Esophagus muscularis mucosa (tissue), 4 donors: ENCODE measurements around the gene RPAIN. TPM values are rescaled to one million over a fixed set of nuclear protein-coding genes. Genes with fewer than 3 reads are reported as not detected.
A peak's percentile ranks its signal among the peaks of the same experiment; 100 is the strongest.

Source experiments
- DNase-seq: peaks from one replicate; pipeline ENCODE4 v3.0.0-alpha.2; 2017; ENCODE audit errors: extremely low spot score
- H3K27ac ChIP-seq, 4 donors: fragments of 200-600 bp; sonication (generic); replicated peaks in 1 of 4; 1 replicate in 3 of 4; 2 replicates in 1 of 4; pipeline ENCODE4 v1.5.1; 2016 to 2019; ENCODE audit warnings: mild to moderate bottlenecking in 1 of 4
- H3K27me3 ChIP-seq, 4 donors: fragments of 200-600 bp; sonication (generic); one replicate each; pipeline versions ENCODE4 v1.5.1 to v1.6.0; 2016 to 2019
- H3K36me3 ChIP-seq, 4 donors: fragments of 200-600 bp; sonication (generic); one replicate each; pipeline ENCODE4 v1.5.1; 2016 to 2019
- H3K4me1 ChIP-seq, 4 donors: fragments of 200-600 bp; sonication (generic); one replicate each; pipeline ENCODE4 v1.5.1; 2016 to 2019
- H3K4me3 ChIP-seq, 4 donors: fragments of 200-600 bp; sonication (generic); 1 replicate in 2 of 4; 2 replicates in 2 of 4; pipeline ENCODE4 v1.5.1; 2016 to 2019; ENCODE audit warnings: mild to moderate bottlenecking in 4 of 4, moderate library complexity in 1 of 4
- H3K9me3 ChIP-seq, 4 donors: fragments of 200-600 bp; sonication (generic); 1 replicate in 3 of 4; 2 replicates in 1 of 4; pipeline ENCODE4 v1.5.1; 2016 to 2019
- EP300 ChIP-seq: sonication (generic); formaldehyde crosslinking; IDR thresholded peaks from one replicate; pipeline ENCODE4 v1.6.1; 2017; ENCODE audit warnings: antibody characterized with exemption
- POLR2A ChIP-seq: fragments of 450-650 bp; IDR thresholded peaks from one replicate; pipeline ENCODE4 v1.6.1; 2017; ENCODE audit warnings: antibody characterized with exemption, moderate library complexity, mild to moderate bottlenecking, low read depth
- POLR2AphosphoS5 ChIP-seq, 2 donors: sonication (generic); formaldehyde crosslinking; IDR thresholded peaks; one replicate each; pipeline ENCODE4 v1.6.1; 2017; ENCODE audit warnings: antibody characterized with exemption in 2 of 2
- WGBS: methylation state at CpG from one replicate; pipeline ENCODE4 v1.1.5; 2018; 5-methylcytosine and 5-hydroxymethylcytosine counted together
- intact Hi-C: fragments of 100-400 bp; cut with DNase I; formaldehyde crosslinking; loops from one replicate; pipeline ENCODE4 v1.15.1; 2023
- total RNA-seq, 4 donors: library from RNA; depleted of rRNA; stranded (reverse); fragments of >200 nt; gene quantifications; one replicate each; pipeline versions ENCODE4 v1.1.0 to v1.2.1, GENCODE V29; 2016
- TF ChIP-seq, protein P1 (sequence below), 3 experiments: fragments of 200-600 bp in 2 of 3; fragments of 450-650 bp in 1 of 3; sonication (generic) in 2 of 3; IDR thresholded peaks; one replicate each; pipeline ENCODE4 v1.5.1; 2017 to 2019; ENCODE audit warnings: antibody characterized with exemption in 3 of 3, mild to moderate bottlenecking in 2 of 3, moderate library complexity in 1 of 3

Gene RPAIN
- total RNA-seq, 4 donors from 2014 or later = 25.7 to 37.0 (median 32.0) TPM

- peaks cover 15 to 63% (median 53%) of the 10 kb centered on the region in 4 donors for H3K36me3 ChIP-seq
- 95% methylated on average over 2 of the region's 2 CpGs for WGBS
- H3K4me1 ChIP-seq = peaks cover 23 to 44% (median 40%) of the 10 kb centered on the region in 4 donors
- H3K9me3 ChIP-seq = no peaks in the 10 kb centered on the region
- TF ChIP-seq EP300 (no peak), POLR2A (no peak), POLR2AphosphoS5 (IDR thresholded peaks at IDR 0.05) (no peak)
- TF ChIP-seq, protein P1, sequence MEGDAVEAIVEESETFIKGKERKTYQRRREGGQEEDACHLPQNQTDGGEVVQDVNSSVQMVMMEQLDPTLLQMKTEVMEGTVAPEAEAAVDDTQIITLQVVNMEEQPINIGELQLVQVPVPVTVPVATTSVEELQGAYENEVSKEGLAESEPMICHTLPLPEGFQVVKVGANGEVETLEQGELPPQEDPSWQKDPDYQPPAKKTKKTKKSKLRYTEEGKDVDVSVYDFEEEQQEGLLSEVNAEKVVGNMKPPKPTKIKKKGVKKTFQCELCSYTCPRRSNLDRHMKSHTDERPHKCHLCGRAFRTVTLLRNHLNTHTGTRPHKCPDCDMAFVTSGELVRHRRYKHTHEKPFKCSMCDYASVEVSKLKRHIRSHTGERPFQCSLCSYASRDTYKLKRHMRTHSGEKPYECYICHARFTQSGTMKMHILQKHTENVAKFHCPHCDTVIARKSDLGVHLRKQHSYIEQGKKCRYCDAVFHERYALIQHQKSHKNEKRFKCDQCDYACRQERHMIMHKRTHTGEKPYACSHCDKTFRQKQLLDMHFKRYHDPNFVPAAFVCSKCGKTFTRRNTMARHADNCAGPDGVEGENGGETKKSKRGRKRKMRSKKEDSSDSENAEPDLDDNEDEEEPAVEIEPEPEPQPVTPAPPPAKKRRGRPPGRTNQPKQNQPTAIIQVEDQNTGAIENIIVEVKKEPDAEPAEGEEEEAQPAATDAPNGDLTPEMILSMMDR (IDR thresholded peaks at IDR 0.05) = no peak
- intact Hi-C loops = no loop called here
- H3K27ac ChIP-seq = no peak overlapping the region
- no peaks in the 10 kb centered on the region for H3K27me3 ChIP-seq
- no peak for DNase-seq
- H3K4me3 ChIP-seq = no peak overlapping the region
These were observed 3.1 kb upstream of the RPAIN start for GRCh38 chr17:5416901-5417300.

DNA sequence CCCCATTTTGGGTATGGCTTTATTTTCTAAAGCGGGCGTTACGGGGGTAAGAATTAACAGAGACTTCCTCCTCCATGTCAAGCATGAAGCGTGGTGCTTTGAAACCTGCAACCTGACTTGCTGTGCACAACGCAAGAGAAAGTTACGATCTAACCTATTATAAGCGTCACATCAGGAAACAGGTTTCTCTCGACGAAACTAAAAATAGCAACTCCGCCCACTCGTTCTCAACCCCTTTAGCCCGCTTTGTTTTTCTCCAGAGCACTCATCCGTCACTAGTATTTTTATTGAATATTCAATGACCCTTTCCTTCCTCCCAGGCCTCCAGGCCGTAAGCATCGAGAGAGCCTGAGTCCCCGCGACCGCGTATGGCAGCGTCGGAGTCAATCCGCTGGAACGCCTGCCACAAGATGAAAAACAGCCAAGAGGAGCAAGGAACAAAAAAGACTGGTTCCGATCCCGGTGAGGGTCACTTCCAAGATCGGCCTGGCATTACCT is 1.1 kb upstream of the RPAIN start:
- Histone ChIP-seq H3K27me3 (no peaks in the 10 kb centered on the region), H3K27ac (peak overlapping the region; percentile 81 to 91 (median 86)), H3K36me3 (peaks cover 21 to 63% (median 53%) of the 10 kb centered on the region in 4 donors), H3K4me1 (peaks cover 23 to 52% (median 40%) of the 10 kb centered on the region in 4 donors), H3K9me3 (no peaks in the 10 kb centered on the region), H3K4me3 (peak overlapping the region; percentile 71 to 79 (median 78))
- no peak for TF ChIP-seq POLR2AphosphoS5 (IDR thresholded peaks at IDR 0.05)
- TF ChIP-seq, protein P1 (IDR thresholded peaks at IDR 0.05) = no peak
- no peak for TF ChIP-seq EP300
- no peak for TF ChIP-seq POLR2A
- no peak for DNase-seq
- WGBS = under 1% methylated on average over 23 of the region's 26 CpGs
- intact Hi-C loops = no loop called here

DNA sequence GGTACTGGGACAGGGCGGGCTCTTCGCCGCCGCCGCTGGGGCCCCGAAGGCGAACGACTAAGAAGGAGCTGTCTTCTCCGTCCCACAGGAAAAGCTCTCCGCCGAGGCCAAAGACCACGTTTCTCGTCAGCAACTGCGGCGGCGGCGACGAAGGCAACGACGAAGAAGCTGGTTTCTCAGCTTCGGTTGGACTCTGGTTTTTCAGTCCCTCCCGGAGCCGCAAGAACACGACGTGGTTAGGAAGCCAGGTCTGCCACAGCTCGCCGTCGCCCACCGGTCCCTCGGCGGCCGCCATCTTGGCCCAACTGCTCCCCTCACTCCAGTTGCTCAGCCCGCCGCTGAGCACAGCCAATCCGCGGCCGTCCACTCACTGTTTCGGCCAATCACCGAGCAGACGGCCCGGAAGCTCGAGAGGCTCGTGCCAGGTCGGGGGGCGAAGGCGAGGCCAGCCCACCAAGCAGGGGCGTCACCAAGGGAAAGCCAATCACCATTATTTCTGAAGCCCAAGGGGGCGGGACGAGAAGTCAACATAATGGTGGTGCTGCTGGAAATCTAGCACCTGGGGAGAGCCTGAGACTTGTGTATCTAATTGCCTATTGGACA is 525 bp upstream of the RPAIN start, which contains the start of gene NUP88:
TSS of gene NUP88 (minus strand) at position 307 of the 603 bp plus-strand sequence. CDS start at position 295, 12 bp downstream.
- Histone ChIP-seq H3K4me1 (peaks cover 23 to 52% (median 40%) of the 10 kb centered on the region in 4 donors), H3K36me3 (peaks cover 21 to 63% (median 53%) of the 10 kb centered on the region in 4 donors), H3K4me3 (peak within 1 kb of the TSS; percentile 71 to 79 (median 78)), H3K9me3 (no peaks in the 10 kb centered on the region), H3K27me3 (no peaks in the 10 kb centered on the region), H3K27ac (peak within 1 kb of the TSS; percentile 81 to 91 (median 86))
- intact Hi-C loops = no loop called here
- TF ChIP-seq POLR2A = peak; percentile 68
- TF ChIP-seq EP300 = no peak
- TF ChIP-seq POLR2AphosphoS5 (IDR thresholded peaks at IDR 0.05) = peak; percentile 80 to 92
- DNase-seq = peak; percentile 99
- WGBS = 0% methylated on average over 15 of the region's 49 CpGs

GRCh38 chr17:5422505-5422904 is 2.5 kb downstream of the RPAIN start:
- Histone ChIP-seq H3K27me3 (no peaks in the 10 kb centered on the region), H3K9me3 (no peaks in the 10 kb centered on the region), H3K36me3 (peaks cover 36 to 66% (median 64%) of the 10 kb centered on the region in 4 donors), H3K27ac (no peak overlapping the region), H3K4me1 (peaks cover 22 to 38% (median 28%) of the 10 kb centered on the region in 4 donors), H3K4me3 (no peak overlapping the region)
- 86% methylated on average over 2 of the region's 2 CpGs for WGBS
- DNase-seq = no peak
- TF ChIP-seq POLR2AphosphoS5 (IDR thresholded peaks at IDR 0.05) (no peak), POLR2A (no peak)
- TF ChIP-seq, protein P1 (IDR thresholded peaks at IDR 0.05) = no peak
- intact Hi-C loops = no loop called here

DNA sequence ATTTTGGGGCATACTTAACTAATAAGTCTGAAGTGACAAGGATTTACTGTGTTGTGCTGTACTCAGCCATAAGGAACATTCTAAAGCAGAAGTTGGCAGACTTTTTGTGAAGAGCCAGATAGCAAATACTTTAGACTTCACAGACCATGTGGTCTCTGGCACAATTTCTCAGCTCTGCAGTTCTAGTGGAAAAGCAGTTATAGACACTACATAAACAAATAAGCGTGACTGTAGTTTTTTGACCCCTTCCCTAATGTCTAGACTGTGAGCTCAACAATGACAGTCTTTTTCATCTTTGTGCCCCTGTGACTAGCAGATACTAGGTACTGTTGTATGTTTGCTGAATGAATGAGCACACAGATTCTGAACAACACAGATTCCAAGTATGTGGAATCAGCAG is 4.9 kb downstream of the RPAIN start:
- no peak overlapping the region for H3K4me3 ChIP-seq
- H3K4me1 ChIP-seq = peaks cover 11 to 24% (median 16%) of the 10 kb centered on the region in 4 donors
- intact Hi-C loops = no loop called here
- 69% methylated on average over 1 of the region's 1 CpG for WGBS
- H3K36me3 ChIP-seq = peaks cover 36 to 87% (median 87%) of the 10 kb centered on the region in 4 donors
- no peak for TF ChIP-seq POLR2AphosphoS5 (IDR thresholded peaks at IDR 0.05)
- TF ChIP-seq, protein P1 (IDR thresholded peaks at IDR 0.05) = no peak
- no peak for TF ChIP-seq POLR2A
- no peak for TF ChIP-seq EP300
- no peak for DNase-seq
- no peak overlapping the region for H3K27ac ChIP-seq
- no peaks in the 10 kb centered on the region for H3K27me3 ChIP-seq
- H3K9me3 ChIP-seq = no peaks in the 10 kb centered on the region
